Breast epithelium (tissue), 4 donors: ENCODE results near the gene TMEM30B. TPM values are rescaled to one million over a fixed set of nuclear protein-coding genes. Genes with fewer than 3 reads are reported as not detected.

ENCODE experiments used
- DNase-seq, 2 donors: peaks; one replicate each; pipeline ENCODE4 v3.0.0-alpha.2; 2019; ENCODE audit warnings: low spot score in 2 of 2
- H3K27ac ChIP-seq, 2 donors: fragments of 200-600 bp; sonication (generic) in 1 of 2; one replicate each; pipeline ENCODE4 v1.5.1; 2016 to 2019; ENCODE audit warnings: mild to moderate bottlenecking in 1 of 2
- H3K27me3 ChIP-seq, 2 donors: fragments of 200-600 bp; sonication (generic) in 1 of 2; one replicate each; pipeline versions ENCODE4 v1.5.1 to v1.6.0; 2017 to 2019; ENCODE audit warnings: control low read depth in 1 of 2, mild to moderate bottlenecking in 1 of 2
- H3K36me3 ChIP-seq: fragments of 200-600 bp; one replicate; pipeline ENCODE4 v1.5.1; 2019
- H3K4me1 ChIP-seq, 2 donors: fragments of 200-600 bp; sonication (generic); one replicate each; pipeline ENCODE4 v1.5.1; 2016 to 2019; ENCODE audit warnings: control low read depth in 1 of 2
- H3K4me3 ChIP-seq, 3 donors: fragments of 200-600 bp; sonication (generic); 1 replicate in 2 of 3; 2 replicates in 1 of 3; pipeline ENCODE4 v1.5.1; 2016 to 2019; ENCODE audit warnings: mild to moderate bottlenecking in 3 of 3, moderate library complexity in 2 of 3
- H3K9me3 ChIP-seq, 2 donors: fragments of 200-600 bp; sonication (generic) in 1 of 2; one replicate each; pipeline ENCODE4 v1.5.1; 2016 to 2019; ENCODE audit warnings: control low read depth in 1 of 2
- CTCF ChIP-seq, 3 donors: fragments of 450-650 bp; IDR thresholded peaks; one replicate each; pipeline ENCODE4 v1.5.1; 2016 to 2017; ENCODE audit warnings: antibody characterized with exemption in 3 of 3, mild to moderate bottlenecking in 3 of 3, moderate library complexity in 3 of 3
- POLR2A ChIP-seq: fragments of 450-650 bp; IDR thresholded peaks from one replicate; pipeline ENCODE4 v1.6.1; 2016; ENCODE audit warnings: antibody characterized with exemption, mild to moderate bottlenecking, moderate library complexity
- POLR2AphosphoS5 ChIP-seq, 3 donors: sonication (generic); formaldehyde crosslinking; IDR thresholded peaks; one replicate each; pipeline ENCODE4 v1.6.1; 2017; ENCODE audit warnings: antibody characterized with exemption in 3 of 3
- intact Hi-C: fragments of 100-400 bp; cut with DNase I; formaldehyde crosslinking; loops from one replicate; pipeline ENCODE4 v1.15.1; 2023; ENCODE audit warnings: low total_unique reads
- total RNA-seq, 3 donors: library from RNA; depleted of rRNA; stranded (reverse); fragments of >200 nt; gene quantifications; one replicate each; pipeline ENCODE4 v1.1.0, GENCODE V29; 2016

The TMEM30B gene, protein sequence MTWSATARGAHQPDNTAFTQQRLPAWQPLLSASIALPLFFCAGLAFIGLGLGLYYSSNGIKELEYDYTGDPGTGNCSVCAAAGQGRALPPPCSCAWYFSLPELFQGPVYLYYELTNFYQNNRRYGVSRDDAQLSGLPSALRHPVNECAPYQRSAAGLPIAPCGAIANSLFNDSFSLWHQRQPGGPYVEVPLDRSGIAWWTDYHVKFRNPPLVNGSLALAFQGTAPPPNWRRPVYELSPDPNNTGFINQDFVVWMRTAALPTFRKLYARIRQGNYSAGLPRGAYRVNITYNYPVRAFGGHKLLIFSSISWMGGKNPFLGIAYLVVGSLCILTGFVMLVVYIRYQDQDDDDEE
- 10 to 100 TPM in 2 of 3 donors, 1 to 10 TPM in 1; 5.0 to 36.7 (median 20.0) TPM for total RNA-seq

DNA sequence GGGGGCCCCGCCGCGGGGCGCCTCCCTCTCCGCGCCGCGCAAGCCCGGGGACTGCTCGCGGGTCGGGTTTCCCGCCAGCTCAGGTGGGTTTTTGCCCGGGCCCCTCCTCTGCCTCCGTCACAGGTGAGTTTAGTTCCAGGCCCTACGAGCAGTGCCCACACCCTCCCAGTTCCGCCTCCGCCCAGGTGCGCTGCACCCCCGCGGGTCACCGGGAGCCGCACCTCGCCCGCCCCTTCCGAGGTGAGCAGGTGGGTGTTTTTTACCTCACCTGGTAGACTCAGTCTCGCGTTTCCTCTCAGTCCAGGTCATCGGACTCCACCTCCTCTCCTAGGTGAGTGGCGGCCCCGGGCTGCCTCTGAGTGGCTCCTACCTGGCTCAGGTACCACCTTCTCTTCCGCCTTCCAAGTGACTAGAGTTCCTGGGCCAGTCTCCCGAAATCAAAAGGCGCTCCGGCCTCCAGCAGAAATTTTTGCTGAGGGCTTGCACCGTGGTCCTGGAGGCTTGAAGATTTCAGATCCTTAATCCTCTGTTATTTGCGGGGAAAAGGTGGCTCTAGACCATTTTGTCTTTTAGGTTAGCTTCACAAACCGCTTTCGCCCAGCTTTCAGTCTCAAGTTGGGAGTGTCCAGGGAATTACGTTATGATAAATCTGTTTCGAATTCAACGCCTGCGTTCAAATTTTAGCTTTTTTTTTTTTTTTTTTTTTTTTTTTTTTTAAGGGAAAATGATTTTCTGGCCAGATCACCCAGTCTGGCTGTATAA, at the start of gene TMEM30B:
TSS of gene TMEM30B (minus strand) at position 153 of the 762 bp plus-strand sequence. CDS start 191 bp downstream, outside the sequence.
- peak within 1 kb of the TSS; percentile 56 to 85 (median 75) for H3K4me3 ChIP-seq
- DNase-seq = peak; percentile 91 to 92
- H3K36me3 ChIP-seq = no peaks in the 10 kb centered on the region
- intact Hi-C loops = no loop called here
- peak within 1 kb of the TSS; percentile 98 for H3K27ac ChIP-seq
- TF ChIP-seq CTCF (IDR thresholded peaks at IDR 0.05) (no peak), POLR2AphosphoS5 (IDR thresholded peaks at IDR 0.05) (peak in 1 of 3 donors; percentile 81), POLR2A (peak; percentile 61)
- no peaks in the 10 kb centered on the region for H3K27me3 ChIP-seq
- H3K4me1 ChIP-seq = no peaks in the 10 kb centered on the region
- H3K9me3 ChIP-seq = peaks cover 0 to 4% of the 10 kb centered on the region in 2 donors

- Histone ChIP-seq H3K27ac (no peak overlapping the region), H3K9me3 (peaks cover 0 to 6% of the 10 kb centered on the region in 2 donors), H3K4me3 (no peak overlapping the region), H3K4me1 (no peaks in the 10 kb centered on the region), H3K36me3 (no peaks in the 10 kb centered on the region), H3K27me3 (no peaks in the 10 kb centered on the region)
- no peak for DNase-seq
- intact Hi-C loops = no loop called here
- TF ChIP-seq CTCF (IDR thresholded peaks at IDR 0.05) = no peak
- TF ChIP-seq POLR2A = no peak
- TF ChIP-seq POLR2AphosphoS5 (IDR thresholded peaks at IDR 0.05) = no peak
These were observed 49.4 kb upstream of the TMEM30B start for GRCh38 chr14:61330511-61330910.

GRCh38 chr14:61329478-61330051, 48.4 kb upstream of the TMEM30B start:
- TF ChIP-seq POLR2A (no peak), POLR2AphosphoS5 (IDR thresholded peaks at IDR 0.05) (no peak), CTCF (IDR thresholded peaks at IDR 0.05) (no peak)
- no peak for DNase-seq
- H3K27ac ChIP-seq = no peak overlapping the region
- H3K27me3 ChIP-seq = no peaks in the 10 kb centered on the region
- H3K4me1 ChIP-seq = no peaks in the 10 kb centered on the region
- H3K4me3 ChIP-seq = no peak overlapping the region
- intact Hi-C loops = no loop called here
- H3K9me3 ChIP-seq = peaks cover 0 to 6% of the 10 kb centered on the region in 2 donors
- no peaks in the 10 kb centered on the region for H3K36me3 ChIP-seq

- Histone ChIP-seq H3K27ac (peak overlapping the region in 1 of 2 donors; percentile 27), H3K36me3 (no peaks in the 10 kb centered on the region)
- intact Hi-C loops = no loop called here
These were observed 47.6 kb upstream of the TMEM30B start for GRCh38 chr14:61328626-61329262.

More at GRCh38 chr14:61328626-61329262, 47.6 kb upstream of the TMEM30B start:
- Histone ChIP-seq H3K4me1 (no peaks in the 10 kb centered on the region), H3K9me3 (peaks cover 0 to 6% of the 10 kb centered on the region in 2 donors), H3K4me3 (no peak overlapping the region), H3K27me3 (no peaks in the 10 kb centered on the region)
- no peak for TF ChIP-seq POLR2AphosphoS5 (IDR thresholded peaks at IDR 0.05)
- TF ChIP-seq CTCF (IDR thresholded peaks at IDR 0.05) = no peak
- TF ChIP-seq POLR2A = no peak
- DNase-seq = no peak
